GM21576 (cell line): ENCODE data around the gene TRIM9.
"Not testable (repeated sequence)": the region's sequence is repeated elsewhere in the genome, so short reads cannot be mapped to it uniquely, and the experiment has no call there.

Source experiments
- ATAC-seq: cut with Tn5 transposase; IDR thresholded peaks from one replicate; pipeline ENCODE4 v1.9.1; 2021; ENCODE audit warnings: mild to moderate bottlenecking, moderate library complexity; ENCODE audit not compliant: unreplicated experiment

TRIM9 gene

GRCh38 chr14:50967790-50968189 lies 127.1 kb downstream of the TRIM9 start:
- ATAC-seq = no peak

- no peak for ATAC-seq
These were observed 127.8 kb downstream of the TRIM9 start for GRCh38 chr14:50967103-50967502.

GRCh38 chr14:50964683-50965390 lies 130.1 kb downstream of the TRIM9 start:
- ATAC-seq = no peak

GRCh38 chr14:50963919-50964318 lies 131.0 kb downstream of the TRIM9 start:
- no peak for ATAC-seq

- ATAC-seq = no peak
These were observed 133.2 kb downstream of the TRIM9 start for GRCh38 chr14:50961605-50962221.

GRCh38 chr14:50957296-50957695 lies 137.6 kb downstream of the TRIM9 start:
- ATAC-seq = no peak

- not testable (repeated sequence) for ATAC-seq
These were observed 138.5 kb downstream of the TRIM9 start for GRCh38 chr14:50956421-50956820.

- no peak for ATAC-seq
These were observed 139.4 kb downstream of the TRIM9 start for GRCh38 chr14:50955373-50956043.

GRCh38 chr14:50954811-50955372 lies 140.0 kb downstream of the TRIM9 start:
- ATAC-seq = no peak

GRCh38 chr14:50953502-50953901 lies 141.4 kb downstream of the TRIM9 start:
- no peak for ATAC-seq

- ATAC-seq = no peak
These were observed 143.9 kb downstream of the TRIM9 start for GRCh38 chr14:50951032-50951431.

- no peak for ATAC-seq
These were observed 146.7 kb downstream of the TRIM9 start for GRCh38 chr14:50948205-50948604.

GRCh38 chr14:50947446-50947845 lies 147.5 kb downstream of the TRIM9 start:
- no peak for ATAC-seq

GRCh38 chr14:50946234-50946935 lies 148.5 kb downstream of the TRIM9 start:
- no peak for ATAC-seq

- ATAC-seq = peak; percentile 19
These were observed 150.1 kb downstream of the TRIM9 start for GRCh38 chr14:50944647-50945413.

- peak; percentile 73 for ATAC-seq
These were observed 150.8 kb downstream of the TRIM9 start, which contains the start of gene PYGL for GRCh38 chr14:50943943-50944646. Gene PYGL, minus strand, starts transcription at chr14:50944483. Its CDS starts 80 bp downstream, at chr14:50944403.

GRCh38 chr14:50943261-50943942 lies 151.5 kb downstream of the TRIM9 start:
- no peak for ATAC-seq

GRCh38 chr14:50941638-50942037 lies 153.3 kb downstream of the TRIM9 start:
- ATAC-seq = not testable (repeated sequence)

- no peak for ATAC-seq
These were observed 153.8 kb downstream of the TRIM9 start for GRCh38 chr14:50941151-50941550.
